Neuronal stem cell (in vitro differentiated cells): ENCODE measurements around the gene JAGN1.

Source experiments
- DNase-seq: peaks from one replicate; pipeline ENCODE4 v3.0.0-alpha.2; 2013; ENCODE audit warnings: low spot score
- H2AFZ ChIP-seq: one replicate; pipeline ENCODE4 v1.6.1; 2013; ENCODE audit warnings: mild to moderate bottlenecking, low read length, inconsistent platforms
- H2AK5ac ChIP-seq: 2 replicates; pipeline ENCODE4 v1.6.1; 2013; ENCODE audit warnings: low read depth, mild to moderate bottlenecking, inconsistent platforms, low read length, moderate library complexity, mixed read lengths
- H2BK120ac ChIP-seq: 2 replicates; pipeline ENCODE4 v1.6.1; 2013; ENCODE audit warnings: low read depth, mild to moderate bottlenecking, inconsistent platforms, low read length, moderate library complexity, mixed read lengths
- H2BK12ac ChIP-seq: one replicate; pipeline ENCODE4 v1.6.1; 2013; ENCODE audit warnings: low read length, inconsistent platforms
- H2BK15ac ChIP-seq: 2 replicates; pipeline ENCODE4 v1.6.1; 2013; ENCODE audit warnings: mild to moderate bottlenecking, low read length, inconsistent platforms, mixed read lengths
- H2BK5ac ChIP-seq: one replicate; pipeline ENCODE4 v1.6.1; 2013; ENCODE audit warnings: inconsistent platforms, mild to moderate bottlenecking, low read length, moderate library complexity
- H3K14ac ChIP-seq: one replicate; pipeline ENCODE4 v1.6.1; 2013; ENCODE audit warnings: low read length, inconsistent platforms
- H3K18ac ChIP-seq: 2 replicates; pipeline ENCODE4 v1.6.1; 2013; ENCODE audit warnings: low read length, inconsistent platforms
- H3K23ac ChIP-seq: 2 replicates; pipeline ENCODE4 v1.6.1; 2013; ENCODE audit warnings: low read depth, mild to moderate bottlenecking, mixed read lengths, low read length, inconsistent platforms; ENCODE audit not compliant: poor library complexity
- H3K27ac ChIP-seq: replicated peaks from 3 replicates; pipeline ENCODE4 v1.5.1; 2013; ENCODE audit warnings: low read length, inconsistent platforms
- H3K27me3 ChIP-seq, 3 experiments: 2 replicates each; pipeline ENCODE4 v1.6.1; 2013; ENCODE audit warnings: low read length in 3 of 3, mild to moderate bottlenecking in 2 of 3, inconsistent platforms in 1 of 3, low read depth in 1 of 3, mixed read lengths in 1 of 3, moderate library complexity in 1 of 3; ENCODE audit not compliant: control insufficient read depth in 3 of 3, insufficient read depth in 3 of 3
- H3K36me3 ChIP-seq, 2 donors: replicated peaks in 1 of 2; 2 replicates each; pipeline ENCODE4 v1.6.1; 2013; ENCODE audit warnings: low read length in 2 of 2; ENCODE audit not compliant: control insufficient read depth in 2 of 2, insufficient read depth in 2 of 2
- H3K4ac ChIP-seq: 2 replicates; pipeline ENCODE4 v1.6.1; 2013; ENCODE audit warnings: inconsistent platforms, mild to moderate bottlenecking, low read length, moderate library complexity
- H3K4me1 ChIP-seq, 2 donors: 1 replicate in 1 of 2; 2 replicates in 1 of 2; pipeline ENCODE4 v1.6.1; 2013; ENCODE audit warnings: low read length in 2 of 2, low read depth in 1 of 2; ENCODE audit not compliant: control insufficient read depth in 2 of 2, insufficient read depth in 1 of 2
- H3K4me2 ChIP-seq: one replicate; pipeline ENCODE4 v1.6.1; 2013; ENCODE audit warnings: mild to moderate bottlenecking, low read length, inconsistent platforms; ENCODE audit not compliant: insufficient read depth, poor library complexity, severe bottlenecking
- H3K4me3 ChIP-seq, 2 donors: 2 replicates each; pipeline ENCODE4 v1.5.1; 2013; ENCODE audit warnings: low read length in 2 of 2, mild to moderate bottlenecking in 2 of 2, inconsistent platforms in 1 of 2, moderate library complexity in 1 of 2
- H3K79me1 ChIP-seq: one replicate; pipeline ENCODE4 v1.6.1; 2013; ENCODE audit warnings: low read depth, mild to moderate bottlenecking, inconsistent platforms, low read length, moderate library complexity
- H3K9ac ChIP-seq: one replicate; pipeline ENCODE4 v1.6.1; 2013; ENCODE audit warnings: mild to moderate bottlenecking, low read depth, low read length, inconsistent platforms; ENCODE audit not compliant: poor library complexity
- H3K9me3 ChIP-seq, 2 donors: replicated peaks in 1 of 2; 2 replicates each; pipeline versions ENCODE3 to v1.6.1; 2013; ENCODE audit warnings: low read length in 2 of 2, mild to moderate bottlenecking in 2 of 2, inconsistent platforms in 1 of 2, low read depth in 1 of 2, mixed read lengths in 1 of 2, moderate library complexity in 1 of 2; ENCODE audit not compliant: control insufficient read depth in 2 of 2, insufficient read depth in 1 of 2
- H4K8ac ChIP-seq: one replicate; pipeline ENCODE4 v1.6.1; 2013; ENCODE audit warnings: low read depth, mild to moderate bottlenecking, inconsistent platforms, low read length, moderate library complexity
- H4K91ac ChIP-seq: one replicate; pipeline ENCODE4 v1.6.1; 2013; ENCODE audit warnings: low read length, low read depth, mild to moderate bottlenecking, inconsistent platforms; ENCODE audit not compliant: poor library complexity
- WGBS, 2 donors: extraction: QIAGEN DNeasy Blood & Tissue Kit; methylation state at CpG; one replicate each; pipeline ENCODE4 v1.1.7; 2013; ENCODE audit warnings: missing lambda C conversion rate in 2 of 2, mixed read lengths in 1 of 2; ENCODE audit not compliant: insufficient read length in 2 of 2, insufficient replicate concordance in 1 of 2; ENCODE audit errors: extremely low coverage in 2 of 2; 5-methylcytosine and 5-hydroxymethylcytosine counted together

Gene JAGN1

DNA sequence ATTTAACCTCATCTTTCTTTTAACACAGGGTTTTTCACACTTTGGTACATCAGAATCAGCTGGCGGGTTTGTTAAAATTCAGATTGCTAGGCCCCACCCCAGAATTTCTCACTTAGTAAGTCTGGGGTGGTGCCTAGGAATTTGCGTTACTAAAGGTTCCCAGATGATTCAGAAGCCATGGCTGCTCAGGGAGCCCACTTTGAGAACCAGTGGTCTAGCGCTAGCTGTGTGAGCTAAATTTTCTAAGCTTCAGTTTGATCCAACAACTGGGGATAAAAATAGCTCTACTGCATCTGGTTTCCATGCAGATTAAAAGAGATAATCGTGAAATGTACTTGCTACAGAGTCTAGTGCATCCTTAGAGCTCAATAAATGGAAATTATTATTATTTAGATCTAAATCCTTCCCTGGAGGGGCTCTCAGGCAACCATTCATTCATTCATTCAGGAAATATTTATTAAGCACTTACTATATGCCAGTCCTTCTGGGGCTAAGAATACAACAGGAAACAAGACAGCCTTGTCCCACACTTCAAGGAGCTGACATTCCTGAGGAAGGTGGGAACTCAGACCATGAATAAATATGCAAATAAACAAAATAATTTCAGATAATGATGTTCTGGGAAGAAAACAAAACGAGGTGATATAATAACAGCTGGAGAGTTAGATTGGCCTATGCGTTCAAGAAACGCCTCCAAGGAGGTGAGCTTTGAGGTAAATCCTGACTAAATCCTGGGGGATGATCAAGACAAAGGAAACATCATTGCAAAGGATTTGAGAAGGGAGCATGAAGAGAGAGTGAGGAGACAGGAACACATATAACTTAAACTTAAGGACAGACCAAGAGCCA is 6.5 kb upstream of the JAGN1 start:
- Histone ChIP-seq H3K9me3 (no peaks in the 10 kb centered on the region), H3K4ac (no peak overlapping the region), H2BK120ac (no peak overlapping the region), H4K91ac (no peak overlapping the region), H2BK15ac (no peak overlapping the region), H3K4me3 (no peak overlapping the region), H3K9ac (no peak overlapping the region), H4K8ac (no peak overlapping the region), H3K4me2 (no peak overlapping the region), H3K23ac (no peak overlapping the region), H3K4me1 (no peaks in the 10 kb centered on the region), H2AFZ (no peak overlapping the region), H3K36me3 (no peaks in the 10 kb centered on the region), H3K14ac (no peak overlapping the region), H3K79me1 (no peaks in the 10 kb centered on the region), H2BK12ac (no peak overlapping the region), H3K18ac (no peak overlapping the region), H3K27me3 (peaks cover 0 to 8% (median 0%) of the 10 kb centered on the region in 3 experiments), H2BK5ac (no peak overlapping the region), H3K27ac (no peak overlapping the region), H2AK5ac (no peak overlapping the region)
- DNase-seq: no peak
- WGBS, 2 donors: no CpG with 5 or more reads among the region's 7 CpGs

DNA sequence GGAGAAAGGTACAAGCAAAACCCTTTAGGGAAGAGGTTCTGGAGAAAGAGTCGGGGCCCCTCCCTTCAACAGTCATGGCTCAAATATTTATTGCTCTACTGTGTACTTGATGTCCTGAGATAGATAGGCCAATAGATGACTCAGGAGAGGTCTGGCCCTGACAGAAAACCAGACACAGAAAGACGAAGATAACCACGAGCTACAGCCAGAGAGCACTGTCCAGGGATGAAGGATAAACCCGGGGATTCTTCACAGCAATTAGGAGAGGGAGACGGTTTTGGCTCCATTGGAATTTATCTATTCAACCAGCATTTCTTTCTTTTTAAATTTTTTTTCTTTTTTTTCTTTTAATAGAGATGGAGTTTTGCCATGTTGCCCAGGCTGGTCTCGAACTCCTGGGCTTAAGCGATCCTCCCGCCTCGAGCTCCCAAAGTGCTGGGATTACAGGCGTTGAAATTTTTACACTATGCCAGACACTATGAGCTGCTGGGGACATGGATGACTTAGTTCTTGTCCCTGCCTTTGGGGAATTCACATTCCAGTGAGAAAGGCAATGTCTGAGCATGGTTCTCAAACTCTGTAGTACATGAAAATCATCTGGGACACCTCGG is 5.8 kb upstream of the JAGN1 start:
- H2BK12ac ChIP-seq: no peak overlapping the region
- no peak overlapping the region for H3K23ac ChIP-seq
- no peak overlapping the region for H3K14ac ChIP-seq
- no peaks in the 10 kb centered on the region for H3K36me3 ChIP-seq
- no peak overlapping the region for H4K91ac ChIP-seq
- no peaks in the 10 kb centered on the region for H3K4me1 ChIP-seq
- H3K4me3 ChIP-seq: no peak overlapping the region
- H2BK15ac ChIP-seq: no peak overlapping the region
- no peak overlapping the region for H3K9ac ChIP-seq
- H3K79me1 ChIP-seq: no peaks in the 10 kb centered on the region
- H3K27ac ChIP-seq: no peak overlapping the region
- H4K8ac ChIP-seq: no peak overlapping the region
- no peaks in the 10 kb centered on the region for H3K9me3 ChIP-seq
- no peak overlapping the region for H3K18ac ChIP-seq
- no CpG with 5 or more reads among the region's 11 CpGs for WGBS, 2 donors
- H3K4ac ChIP-seq: no peak overlapping the region
- no peak for DNase-seq
- peaks cover 0 to 11% (median 0%) of the 10 kb centered on the region in 3 experiments for H3K27me3 ChIP-seq
- no peak overlapping the region for H2BK5ac ChIP-seq
- no peak overlapping the region for H2AFZ ChIP-seq
- H2AK5ac ChIP-seq: no peak overlapping the region
- no peak overlapping the region for H2BK120ac ChIP-seq
- H3K4me2 ChIP-seq: no peak overlapping the region

DNA sequence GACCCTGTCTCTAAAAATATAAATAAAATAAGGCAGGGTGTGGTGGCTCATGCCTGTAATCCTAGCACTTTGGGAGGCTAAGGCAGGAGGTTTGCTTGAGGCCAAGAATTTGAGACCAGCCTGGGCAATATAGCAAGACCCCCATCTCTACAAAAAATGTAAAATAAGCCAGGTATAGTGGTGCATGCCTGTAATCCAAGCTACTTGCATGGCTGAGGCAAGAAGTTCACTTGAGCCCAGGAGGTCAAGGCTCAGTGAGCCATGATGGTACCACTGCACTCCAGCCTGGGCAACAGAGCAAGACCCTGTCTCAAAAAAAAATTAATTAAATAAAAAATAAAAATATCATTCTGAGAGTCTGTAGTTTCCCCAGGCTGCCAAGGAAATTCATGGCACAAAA is 4.1 kb upstream of the JAGN1 start:
- Histone ChIP-seq H2AFZ (no peak overlapping the region), H2AK5ac (no peak overlapping the region), H3K9me3 (no peaks in the 10 kb centered on the region), H3K14ac (no peak overlapping the region), H3K9ac (no peak overlapping the region), H4K8ac (no peak overlapping the region), H2BK5ac (no peak overlapping the region), H2BK12ac (no peak overlapping the region), H3K27ac (no peak overlapping the region), H2BK120ac (no peak overlapping the region), H3K18ac (no peak overlapping the region), H3K4me1 (no peaks in the 10 kb centered on the region), H3K36me3 (no peaks in the 10 kb centered on the region), H3K27me3 (peaks cover 0 to 8% (median 0%) of the 10 kb centered on the region in 3 experiments), H3K23ac (no peak overlapping the region), H3K4ac (no peak overlapping the region), H3K79me1 (peaks cover 5% of the 10 kb centered on the region), H2BK15ac (no peak overlapping the region), H3K4me3 (no peak overlapping the region), H4K91ac (no peak overlapping the region), H3K4me2 (no peak overlapping the region)
- DNase-seq: no peak

DNA sequence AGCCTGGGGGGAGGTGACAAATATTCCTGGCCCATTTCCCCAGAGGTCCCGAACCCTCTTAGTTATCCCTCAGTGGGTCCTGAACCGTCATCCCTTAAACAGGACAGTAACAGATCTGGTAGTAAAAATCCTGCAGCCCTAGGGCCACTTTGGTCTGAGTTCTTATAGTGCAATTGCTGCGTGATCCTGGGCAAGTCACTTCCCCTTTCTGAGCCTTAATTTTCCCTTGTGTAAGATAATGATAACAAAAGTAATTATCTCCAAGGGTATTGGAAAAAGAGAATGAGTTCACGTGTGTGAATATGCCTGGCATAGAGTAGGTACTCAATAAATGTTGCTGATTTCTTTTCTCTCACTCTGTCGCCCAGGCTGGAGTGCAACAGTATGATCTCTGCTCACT is 2.9 kb upstream of the JAGN1 start:
- H2BK12ac ChIP-seq: no peak overlapping the region
- no peak overlapping the region for H2BK15ac ChIP-seq
- H3K9ac ChIP-seq: no peak overlapping the region
- peaks cover 2 to 10% of the 10 kb centered on the region in 2 donors for H3K36me3 ChIP-seq
- no peak overlapping the region for H3K27ac ChIP-seq
- no peak overlapping the region for H3K4me2 ChIP-seq
- H3K27me3 ChIP-seq: peaks cover 0 to 8% (median 0%) of the 10 kb centered on the region in 3 experiments
- peaks cover 0 to 1% of the 10 kb centered on the region in 2 donors for H3K4me1 ChIP-seq
- peaks cover 5% of the 10 kb centered on the region for H3K79me1 ChIP-seq
- no peak overlapping the region for H3K18ac ChIP-seq
- WGBS, 2 donors: no CpG with 5 or more reads among the region's 5 CpGs
- H3K9me3 ChIP-seq: peaks cover 0 to 3% of the 10 kb centered on the region in 2 donors
- no peak overlapping the region for H4K8ac ChIP-seq
- no peak overlapping the region for H2BK5ac ChIP-seq
- H2BK120ac ChIP-seq: no peak overlapping the region
- H3K4me3 ChIP-seq: no peak overlapping the region
- H3K4ac ChIP-seq: no peak overlapping the region
- no peak overlapping the region for H2AK5ac ChIP-seq
- no peak for DNase-seq
- H4K91ac ChIP-seq: no peak overlapping the region
- H3K14ac ChIP-seq: no peak overlapping the region
- no peak overlapping the region for H2AFZ ChIP-seq
- H3K23ac ChIP-seq: no peak overlapping the region
